Measurements from ENCODE around the gene NSMCE4A.

NSMCE4A gene

GRCh38 chr10:122013311-122013780, 38.3 kb upstream of the NSMCE4A start:
- TF ChIP-seq CTCF (conservative IDR thresholded peaks at IDR 0.05; ENCODE audit: low read length): no peak
- no peak for TF ChIP-seq EZH2phosphoT487 (IDR thresholded peaks at IDR 0.05; ENCODE audit: borderline replicate concordance)
- H3K9ac ChIP-seq (ENCODE audit: low read depth, low read length, poor library complexity, severe bottlenecking): no peak overlapping the region
- H3K27me3 ChIP-seq (ENCODE audit: insufficient read depth, low read length, poor library complexity, severe bottlenecking): no peaks in the 10 kb centered on the region
- H2AFZ ChIP-seq (ENCODE audit: low read length): no peak overlapping the region
- H3K9me2 ChIP-seq (replicated peaks; ENCODE audit: low read depth, low read length): no peaks in the 10 kb centered on the region
- no peaks in the 10 kb centered on the region for H3K36me3 ChIP-seq (ENCODE audit: insufficient read depth, low read length)
- no peaks in the 10 kb centered on the region for H3K4me1 ChIP-seq (ENCODE audit: insufficient read depth, low read length, poor library complexity, severe bottlenecking)
- no peaks in the 10 kb centered on the region for H3K79me2 ChIP-seq (ENCODE audit: insufficient read depth, low read length)
- H4K20me1 ChIP-seq (ENCODE audit: insufficient read depth, low read length, poor library complexity, severe bottlenecking): no peaks in the 10 kb centered on the region
- H3F3A ChIP-seq (ENCODE audit: low read depth): no peaks in the 10 kb centered on the region
- no peak overlapping the region for H3K4me2 ChIP-seq (ENCODE audit: low read depth, low read length, poor library complexity, severe bottlenecking)
- H3K4me3 ChIP-seq (ENCODE audit: low read length, poor library complexity, severe bottlenecking): no peak overlapping the region
- 0 out of 2 replicates have a peak, but pooled peaks cover 3% of the 10 kb centered on the region for H3K9me3 ChIP-seq (ENCODE audit: insufficient read depth, low read depth, low read length)

DNA sequence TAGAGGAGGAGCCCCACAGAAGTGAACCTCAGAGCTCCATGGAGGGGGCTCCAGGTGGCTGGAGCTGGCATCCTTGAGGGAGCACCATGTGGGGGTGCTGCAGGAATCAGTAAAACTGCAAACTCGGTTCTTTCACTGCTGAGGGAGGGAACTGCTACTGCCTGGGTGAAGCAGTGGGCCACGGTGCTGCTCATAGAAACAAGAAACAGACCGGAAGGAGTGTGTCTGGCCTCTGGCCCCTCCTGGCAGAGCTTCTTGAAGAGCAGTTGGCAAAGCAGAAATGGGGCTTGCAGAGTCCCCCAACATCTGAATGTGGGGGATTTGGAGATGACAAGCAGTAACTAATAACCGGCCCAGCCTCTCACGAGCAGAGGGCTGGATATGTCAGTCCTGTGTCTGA, 37.7 kb upstream of the NSMCE4A start:
- H2AFZ ChIP-seq (ENCODE audit: low read length): no peak overlapping the region
- H3K9me2 ChIP-seq (replicated peaks; ENCODE audit: low read depth, low read length): no peaks in the 10 kb centered on the region
- no peak for TF ChIP-seq CTCF (conservative IDR thresholded peaks at IDR 0.05; ENCODE audit: low read length)
- no peak for TF ChIP-seq EZH2phosphoT487 (IDR thresholded peaks at IDR 0.05; ENCODE audit: borderline replicate concordance)
- no peak overlapping the region for H3K4me2 ChIP-seq (ENCODE audit: low read depth, low read length, poor library complexity, severe bottlenecking)
- no peaks in the 10 kb centered on the region for H3K27me3 ChIP-seq (ENCODE audit: insufficient read depth, low read length, poor library complexity, severe bottlenecking)
- 0 out of 2 replicates have a peak, but pooled peaks cover 3% of the 10 kb centered on the region for H3K9me3 ChIP-seq (ENCODE audit: insufficient read depth, low read depth, low read length)
- no peaks in the 10 kb centered on the region for H3K79me2 ChIP-seq (ENCODE audit: insufficient read depth, low read length)
- no peaks in the 10 kb centered on the region for H4K20me1 ChIP-seq (ENCODE audit: insufficient read depth, low read length, poor library complexity, severe bottlenecking)
- no peaks in the 10 kb centered on the region for H3K36me3 ChIP-seq (ENCODE audit: insufficient read depth, low read length)
- H3K4me3 ChIP-seq (ENCODE audit: low read length, poor library complexity, severe bottlenecking): no peak overlapping the region
- no peak overlapping the region for H3K9ac ChIP-seq (ENCODE audit: low read depth, low read length, poor library complexity, severe bottlenecking)
- H3F3A ChIP-seq (ENCODE audit: low read depth): no peaks in the 10 kb centered on the region
- no peaks in the 10 kb centered on the region for H3K4me1 ChIP-seq (ENCODE audit: insufficient read depth, low read length, poor library complexity, severe bottlenecking)

DNA sequence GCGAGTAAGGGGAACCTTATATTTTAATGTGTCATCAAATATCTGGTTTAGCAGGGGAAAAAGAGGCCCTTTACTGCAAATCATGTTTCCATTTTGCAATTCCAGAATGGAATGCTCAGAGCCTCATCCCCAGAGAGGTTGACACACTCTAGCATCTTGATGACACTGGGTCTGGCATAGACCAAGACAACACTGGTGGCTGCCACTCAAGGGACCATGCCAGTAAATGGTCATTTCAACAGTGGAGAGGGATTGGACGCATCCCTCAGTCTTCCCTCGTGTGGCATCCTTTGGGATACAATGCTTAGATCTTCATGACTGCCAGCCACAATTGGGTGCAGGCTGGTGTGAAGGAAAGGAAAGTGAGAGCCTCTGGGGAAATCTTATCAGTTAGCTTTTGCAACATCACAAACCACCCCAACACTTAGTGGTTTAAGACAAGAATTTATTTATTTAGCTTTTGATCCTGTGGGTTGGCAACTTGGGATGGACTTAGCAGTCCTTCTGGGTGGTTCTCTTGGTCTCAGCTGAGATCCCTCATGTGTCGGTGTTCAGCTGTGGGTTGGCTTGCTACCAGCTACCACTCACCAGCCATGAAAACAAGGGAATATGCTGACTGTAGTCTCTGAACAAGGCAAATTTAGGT, 35.5 kb upstream of the NSMCE4A start:
- TF ChIP-seq EZH2phosphoT487 (IDR thresholded peaks at IDR 0.05; ENCODE audit: borderline replicate concordance) (no peak), CTCF (conservative IDR thresholded peaks at IDR 0.05; ENCODE audit: low read length) (no peak)
- no peaks in the 10 kb centered on the region for H3F3A ChIP-seq (ENCODE audit: low read depth)
- 0 out of 2 replicates have a peak, but pooled peaks cover 3% of the 10 kb centered on the region for H3K9me3 ChIP-seq (ENCODE audit: insufficient read depth, low read depth, low read length)
- H3K27me3 ChIP-seq (ENCODE audit: insufficient read depth, low read length, poor library complexity, severe bottlenecking): no peaks in the 10 kb centered on the region
- H3K4me3 ChIP-seq (ENCODE audit: low read length, poor library complexity, severe bottlenecking): no peak overlapping the region
- H3K4me1 ChIP-seq (ENCODE audit: insufficient read depth, low read length, poor library complexity, severe bottlenecking): no peaks in the 10 kb centered on the region
- H3K4me2 ChIP-seq (ENCODE audit: low read depth, low read length, poor library complexity, severe bottlenecking): no peak overlapping the region
- H3K79me2 ChIP-seq (ENCODE audit: insufficient read depth, low read length): no peaks in the 10 kb centered on the region
- H2AFZ ChIP-seq (ENCODE audit: low read length): no peak overlapping the region
- no peaks in the 10 kb centered on the region for H3K9me2 ChIP-seq (replicated peaks; ENCODE audit: low read depth, low read length)
- H4K20me1 ChIP-seq (ENCODE audit: insufficient read depth, low read length, poor library complexity, severe bottlenecking): no peaks in the 10 kb centered on the region
- H3K9ac ChIP-seq (ENCODE audit: low read depth, low read length, poor library complexity, severe bottlenecking): no peak overlapping the region
- no peaks in the 10 kb centered on the region for H3K36me3 ChIP-seq (ENCODE audit: insufficient read depth, low read length)

Data from Loucy (cell line).